ENCODE data around the gene PSD. TPM values are rescaled to one million over a fixed set of nuclear protein-coding genes. Genes with fewer than 3 reads are reported as not detected.

Gene PSD
- total and polyA plus RNA-seq, 9 of the 15 experiments (the other 6 are each of a cell fraction or from before 2014, with no cell fraction given): 0.11 to 1.7 (median 0.54) TPM; not detected in 2

DNA sequence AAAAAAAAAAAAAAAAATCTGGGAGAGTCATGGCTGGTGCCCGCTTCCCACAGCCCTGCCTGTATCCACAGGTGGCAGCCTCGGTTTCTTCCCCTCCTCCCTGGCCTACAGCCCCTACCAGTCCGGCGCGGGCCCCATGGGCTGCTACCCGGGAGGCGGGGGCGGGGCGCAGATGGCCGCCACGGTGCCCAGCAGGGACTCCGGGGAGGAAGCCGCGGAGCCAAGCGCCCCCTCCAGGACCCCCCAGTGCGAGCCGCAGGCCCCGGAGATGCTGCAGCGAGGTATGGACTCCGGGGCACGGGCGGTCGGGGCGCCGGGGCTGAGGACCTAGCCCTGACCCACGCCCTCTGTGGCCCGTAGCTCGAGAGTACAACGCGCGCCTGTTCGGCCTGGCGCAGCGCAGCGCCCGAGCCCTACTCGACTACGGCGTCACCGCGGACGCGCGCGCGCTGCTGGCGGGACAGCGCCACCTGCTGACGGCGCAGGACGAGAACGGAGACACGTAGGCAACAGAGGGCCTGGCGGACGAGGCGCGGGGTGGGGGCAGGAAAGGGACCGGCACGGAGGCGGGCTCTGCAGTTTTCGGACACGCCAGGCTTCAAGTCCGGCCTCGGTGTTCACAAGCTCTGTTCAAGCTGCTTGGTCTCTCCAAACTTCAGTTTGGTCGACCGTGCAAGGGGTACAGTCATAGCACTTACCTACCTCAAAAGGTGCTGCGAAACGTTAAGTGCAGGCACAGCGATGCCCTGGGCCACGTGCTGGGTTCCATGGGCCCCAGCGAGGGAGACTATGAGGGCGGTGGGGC, 19.2 kb downstream of the PSD start (continued):
- TF ChIP-seq, protein P1, sequence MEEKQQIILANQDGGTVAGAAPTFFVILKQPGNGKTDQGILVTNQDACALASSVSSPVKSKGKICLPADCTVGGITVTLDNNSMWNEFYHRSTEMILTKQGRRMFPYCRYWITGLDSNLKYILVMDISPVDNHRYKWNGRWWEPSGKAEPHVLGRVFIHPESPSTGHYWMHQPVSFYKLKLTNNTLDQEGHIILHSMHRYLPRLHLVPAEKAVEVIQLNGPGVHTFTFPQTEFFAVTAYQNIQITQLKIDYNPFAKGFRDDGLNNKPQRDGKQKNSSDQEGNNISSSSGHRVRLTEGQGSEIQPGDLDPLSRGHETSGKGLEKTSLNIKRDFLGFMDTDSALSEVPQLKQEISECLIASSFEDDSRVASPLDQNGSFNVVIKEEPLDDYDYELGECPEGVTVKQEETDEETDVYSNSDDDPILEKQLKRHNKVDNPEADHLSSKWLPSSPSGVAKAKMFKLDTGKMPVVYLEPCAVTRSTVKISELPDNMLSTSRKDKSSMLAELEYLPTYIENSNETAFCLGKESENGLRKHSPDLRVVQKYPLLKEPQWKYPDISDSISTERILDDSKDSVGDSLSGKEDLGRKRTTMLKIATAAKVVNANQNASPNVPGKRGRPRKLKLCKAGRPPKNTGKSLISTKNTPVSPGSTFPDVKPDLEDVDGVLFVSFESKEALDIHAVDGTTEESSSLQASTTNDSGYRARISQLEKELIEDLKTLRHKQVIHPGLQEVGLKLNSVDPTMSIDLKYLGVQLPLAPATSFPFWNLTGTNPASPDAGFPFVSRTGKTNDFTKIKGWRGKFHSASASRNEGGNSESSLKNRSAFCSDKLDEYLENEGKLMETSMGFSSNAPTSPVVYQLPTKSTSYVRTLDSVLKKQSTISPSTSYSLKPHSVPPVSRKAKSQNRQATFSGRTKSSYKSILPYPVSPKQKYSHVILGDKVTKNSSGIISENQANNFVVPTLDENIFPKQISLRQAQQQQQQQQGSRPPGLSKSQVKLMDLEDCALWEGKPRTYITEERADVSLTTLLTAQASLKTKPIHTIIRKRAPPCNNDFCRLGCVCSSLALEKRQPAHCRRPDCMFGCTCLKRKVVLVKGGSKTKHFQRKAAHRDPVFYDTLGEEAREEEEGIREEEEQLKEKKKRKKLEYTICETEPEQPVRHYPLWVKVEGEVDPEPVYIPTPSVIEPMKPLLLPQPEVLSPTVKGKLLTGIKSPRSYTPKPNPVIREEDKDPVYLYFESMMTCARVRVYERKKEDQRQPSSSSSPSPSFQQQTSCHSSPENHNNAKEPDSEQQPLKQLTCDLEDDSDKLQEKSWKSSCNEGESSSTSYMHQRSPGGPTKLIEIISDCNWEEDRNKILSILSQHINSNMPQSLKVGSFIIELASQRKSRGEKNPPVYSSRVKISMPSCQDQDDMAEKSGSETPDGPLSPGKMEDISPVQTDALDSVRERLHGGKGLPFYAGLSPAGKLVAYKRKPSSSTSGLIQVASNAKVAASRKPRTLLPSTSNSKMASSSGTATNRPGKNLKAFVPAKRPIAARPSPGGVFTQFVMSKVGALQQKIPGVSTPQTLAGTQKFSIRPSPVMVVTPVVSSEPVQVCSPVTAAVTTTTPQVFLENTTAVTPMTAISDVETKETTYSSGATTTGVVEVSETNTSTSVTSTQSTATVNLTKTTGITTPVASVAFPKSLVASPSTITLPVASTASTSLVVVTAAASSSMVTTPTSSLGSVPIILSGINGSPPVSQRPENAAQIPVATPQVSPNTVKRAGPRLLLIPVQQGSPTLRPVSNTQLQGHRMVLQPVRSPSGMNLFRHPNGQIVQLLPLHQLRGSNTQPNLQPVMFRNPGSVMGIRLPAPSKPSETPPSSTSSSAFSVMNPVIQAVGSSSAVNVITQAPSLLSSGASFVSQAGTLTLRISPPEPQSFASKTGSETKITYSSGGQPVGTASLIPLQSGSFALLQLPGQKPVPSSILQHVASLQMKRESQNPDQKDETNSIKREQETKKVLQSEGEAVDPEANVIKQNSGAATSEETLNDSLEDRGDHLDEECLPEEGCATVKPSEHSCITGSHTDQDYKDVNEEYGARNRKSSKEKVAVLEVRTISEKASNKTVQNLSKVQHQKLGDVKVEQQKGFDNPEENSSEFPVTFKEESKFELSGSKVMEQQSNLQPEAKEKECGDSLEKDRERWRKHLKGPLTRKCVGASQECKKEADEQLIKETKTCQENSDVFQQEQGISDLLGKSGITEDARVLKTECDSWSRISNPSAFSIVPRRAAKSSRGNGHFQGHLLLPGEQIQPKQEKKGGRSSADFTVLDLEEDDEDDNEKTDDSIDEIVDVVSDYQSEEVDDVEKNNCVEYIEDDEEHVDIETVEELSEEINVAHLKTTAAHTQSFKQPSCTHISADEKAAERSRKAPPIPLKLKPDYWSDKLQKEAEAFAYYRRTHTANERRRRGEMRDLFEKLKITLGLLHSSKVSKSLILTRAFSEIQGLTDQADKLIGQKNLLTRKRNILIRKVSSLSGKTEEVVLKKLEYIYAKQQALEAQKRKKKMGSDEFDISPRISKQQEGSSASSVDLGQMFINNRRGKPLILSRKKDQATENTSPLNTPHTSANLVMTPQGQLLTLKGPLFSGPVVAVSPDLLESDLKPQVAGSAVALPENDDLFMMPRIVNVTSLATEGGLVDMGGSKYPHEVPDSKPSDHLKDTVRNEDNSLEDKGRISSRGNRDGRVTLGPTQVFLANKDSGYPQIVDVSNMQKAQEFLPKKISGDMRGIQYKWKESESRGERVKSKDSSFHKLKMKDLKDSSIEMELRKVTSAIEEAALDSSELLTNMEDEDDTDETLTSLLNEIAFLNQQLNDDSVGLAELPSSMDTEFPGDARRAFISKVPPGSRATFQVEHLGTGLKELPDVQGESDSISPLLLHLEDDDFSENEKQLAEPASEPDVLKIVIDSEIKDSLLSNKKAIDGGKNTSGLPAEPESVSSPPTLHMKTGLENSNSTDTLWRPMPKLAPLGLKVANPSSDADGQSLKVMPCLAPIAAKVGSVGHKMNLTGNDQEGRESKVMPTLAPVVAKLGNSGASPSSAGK (IDR thresholded peaks at IDR 0.05): peak; percentile 62
- no peak for TF ChIP-seq ZNF239 (CRISPR knock-in tag; IDR thresholded peaks at IDR 0.05)
- TF ChIP-seq TEAD1 (CRISPR knock-in tag; IDR thresholded peaks at IDR 0.05): peak in 1 of 2 experiments; percentile 61; a peak in 1 of 4 replicates
- peak; percentile 44 for TF ChIP-seq JUND (IDR thresholded peaks at IDR 0.05; ENCODE audit: borderline replicate concordance, low read depth, low read length)
- no peak; the same call in 2 of the 3 replicates for TF ChIP-seq JUND (tag; IDR thresholded peaks at IDR 0.05; ENCODE audit: borderline replicate concordance, low read depth, low read length)
- no peak for TF ChIP-seq ZNF197 (CRISPR knock-in tag; IDR thresholded peaks at IDR 0.05; ENCODE audit: low read depth)
- 0 out of 2 replicates have a peak, but pooled peaks have one; percentile 12 for TF ChIP-seq NFE2 (IDR thresholded peaks at IDR 0.05; ENCODE audit: low read depth)
- TF ChIP-seq HNRNPLL (IDR thresholded peaks at IDR 0.05; ENCODE audit: low read depth, low read length, poor library complexity, severe bottlenecking): peak; percentile 74
- TF ChIP-seq TAF1 (IDR thresholded peaks at IDR 0.05; ENCODE audit: control insufficient read depth, extremely low read depth, insufficient read depth, low read length, severe bottlenecking): peak; percentile 24
- 0 out of 4 replicates have a peak, but pooled peaks of 1 of the 2 experiments have one; percentile 21 for TF ChIP-seq MLLT1 (IDR thresholded peaks at IDR 0.05)
- TF ChIP-seq MEF2D (tag; conservative IDR thresholded peaks at IDR 0.05; ENCODE audit: low read depth): no peak
- peak; percentile 73; the same call in 1 of the 2 replicates for TF ChIP-seq FOXP1 (CRISPR knock-in tag; IDR thresholded peaks at IDR 0.05)
- peak; percentile 47; the same call in 1 of the 2 replicates for TF ChIP-seq MYC (IDR thresholded peaks at IDR 0.05; ENCODE audit: low read depth, low read length)
- TF ChIP-seq MYC (CRISPR knock-in tag; IDR thresholded peaks at IDR 0.05; ENCODE audit: borderline replicate concordance, low read depth): no peak
